GM12874 (cell line): ENCODE measurements around the gene BAMBI.

ENCODE experiments used
- CTCF ChIP-seq: IDR thresholded peaks from 2 replicates; pipeline ENCODE4 v1.5.1; 2011; ENCODE audit warnings: low read depth, mild to moderate bottlenecking, control low read depth, low read length, moderate library complexity; ENCODE audit not compliant: insufficient read depth

Gene BAMBI

GRCh38 chr10:28676968-28677887 lies at the start of gene BAMBI:
Gene BAMBI, plus strand, starts transcription at chr10:28677521. Its CDS starts 377 bp downstream, at chr10:28677898.
- TF ChIP-seq CTCF = peak; percentile 73

- peak; percentile 90 for TF ChIP-seq CTCF
Measured at GRCh38 chr10:28628184-28628893, 49.0 kb upstream of the BAMBI start.

GRCh38 chr10:28631896-28632583 lies 45.3 kb upstream of the BAMBI start:
- no peak for TF ChIP-seq CTCF

GRCh38 chr10:28632584-28632945 lies 44.8 kb upstream of the BAMBI start:
- TF ChIP-seq CTCF = no peak

- TF ChIP-seq CTCF = no peak
Measured at GRCh38 chr10:28633750-28634149, 43.6 kb upstream of the BAMBI start.

- no peak for TF ChIP-seq CTCF
Measured at GRCh38 chr10:28637346-28637745, 40.0 kb upstream of the BAMBI start.

- TF ChIP-seq CTCF = no peak
Measured at GRCh38 chr10:28638392-28638791, 38.9 kb upstream of the BAMBI start.
